Neutrophil (primary cell): ENCODE data around the gene RGL2.

Source experiments
- H3K27ac ChIP-seq: fragments of 200-600 bp; sonication (generic); 2 replicates; pipeline ENCODE4 v1.5.1; 2016; ENCODE audit warnings: mild to moderate bottlenecking, moderate library complexity
- H3K27me3 ChIP-seq: fragments of 200-600 bp; sonication (generic); 2 replicates; pipeline ENCODE4 v1.6.0; 2016; ENCODE audit warnings: mild to moderate bottlenecking
- H3K36me3 ChIP-seq: fragments of 200-600 bp; sonication (generic); 2 replicates; pipeline ENCODE4 v1.5.1; 2017
- H3K4me1 ChIP-seq, 2 experiments: fragments of 200-600 bp in 1 of 2; sonication (generic) in 1 of 2; 1 replicate in 1 of 2; 2 replicates in 1 of 2; pipeline versions ENCODE4 v1.5.1 to v1.6.1; 2013 to 2016; ENCODE audit warnings: low read depth in 1 of 2, low read length in 1 of 2, mild to moderate bottlenecking in 1 of 2, moderate library complexity in 1 of 2; ENCODE audit not compliant: control insufficient read depth in 1 of 2, insufficient read depth in 1 of 2
- H3K4me3 ChIP-seq, 2 experiments: fragments of 200-600 bp in 1 of 2; sonication (generic) in 1 of 2; 1 replicate in 1 of 2; 2 replicates in 1 of 2; pipeline ENCODE4 v1.5.1; 2013 to 2016; ENCODE audit warnings: low read depth in 1 of 2, low read length in 1 of 2, mild to moderate bottlenecking in 1 of 2, moderate library complexity in 1 of 2
- H3K9me3 ChIP-seq: fragments of 200-600 bp; sonication (generic); 2 replicates; pipeline ENCODE4 v1.5.1; 2016
- CTCF ChIP-seq: fragments of 200-600 bp; sonication (generic); IDR thresholded peaks from 2 replicates; pipeline ENCODE4 v1.5.1; 2016; ENCODE audit warnings: antibody characterized with exemption

RGL2 gene

GRCh38 chr6:33297956-33298772, 578 bp downstream of the RGL2 start:
- peak; percentile 5 for TF ChIP-seq CTCF
- no peaks in the 10 kb centered on the region for H3K9me3 ChIP-seq
- H3K27me3 ChIP-seq = no peaks in the 10 kb centered on the region
- peaks cover 73% of the 10 kb centered on the region for H3K36me3 ChIP-seq
- peaks cover 33 to 38% of the 10 kb centered on the region in 2 experiments for H3K4me1 ChIP-seq
- peak overlapping the region; percentile 86 to 90 for H3K4me3 ChIP-seq
- peak overlapping the region; percentile 98 for H3K27ac ChIP-seq

GRCh38 chr6:33297406-33297955, 1.3 kb downstream of the RGL2 start:
- Histone ChIP-seq H3K9me3 (no peaks in the 10 kb centered on the region), H3K27me3 (no peaks in the 10 kb centered on the region), H3K4me1 (peaks cover 33 to 38% of the 10 kb centered on the region in 2 experiments), H3K4me3 (peak overlapping the region; percentile 86 to 90), H3K36me3 (peaks cover 73% of the 10 kb centered on the region), H3K27ac (peak overlapping the region; percentile 98)
- no peak for TF ChIP-seq CTCF

- H3K27ac ChIP-seq = peak overlapping the region; percentile 98
- TF ChIP-seq CTCF = no peak
- H3K4me3 ChIP-seq = peak overlapping the region; percentile 86 to 90
- H3K27me3 ChIP-seq = no peaks in the 10 kb centered on the region
- H3K36me3 ChIP-seq = peaks cover 73% of the 10 kb centered on the region
- no peaks in the 10 kb centered on the region for H3K9me3 ChIP-seq
- peaks cover 33 to 38% of the 10 kb centered on the region in 2 experiments for H3K4me1 ChIP-seq
Measured at GRCh38 chr6:33296797-33297405, 1.8 kb downstream of the RGL2 start.

GRCh38 chr6:33295621-33296369, 2.9 kb downstream of the RGL2 start:
- Histone ChIP-seq H3K4me1 (peaks cover 29 to 33% of the 10 kb centered on the region in 2 experiments), H3K9me3 (no peaks in the 10 kb centered on the region), H3K27ac (peak overlapping the region; percentile 98), H3K36me3 (peaks cover 75% of the 10 kb centered on the region), H3K27me3 (no peaks in the 10 kb centered on the region), H3K4me3 (no peak overlapping the region)
- no peak for TF ChIP-seq CTCF

- Histone ChIP-seq H3K27me3 (no peaks in the 10 kb centered on the region), H3K36me3 (peaks cover 65% of the 10 kb centered on the region), H3K27ac (no peak overlapping the region), H3K4me3 (no peak overlapping the region), H3K4me1 (peaks cover 30 to 33% of the 10 kb centered on the region in 2 experiments), H3K9me3 (no peaks in the 10 kb centered on the region)
- no peak for TF ChIP-seq CTCF
Measured at GRCh38 chr6:33294086-33294823, 4.5 kb downstream of the RGL2 start.
